H1 (cell line): ENCODE results near the gene PDCD5.

ENCODE experiments used
- CHD2 ChIP-seq: IDR thresholded peaks from 2 replicates; pipeline ENCODE4 v1.6.1; 2012; ENCODE audit warnings: low read length, improper control_type of control experiment
- CTCF ChIP-seq, 3 experiments: IDR thresholded peaks; 1 replicate in 2 of 3; 2 replicates in 1 of 3; pipeline versions ENCODE4 v1.5.1 to v1.6.1; 2011; ENCODE audit warnings: low read length in 3 of 3, mild to moderate bottlenecking in 3 of 3, inconsistent platforms in 2 of 3, low read depth in 1 of 3, moderate library complexity in 1 of 3; ENCODE audit not compliant: insufficient read depth in 1 of 3; ENCODE audit errors: control extremely low read depth in 1 of 3
- GABPA ChIP-seq: IDR thresholded peaks from 2 replicates; pipeline ENCODE4 v1.6.1; 2011; ENCODE audit warnings: mild to moderate bottlenecking, low read length, moderate library complexity, borderline replicate concordance; ENCODE audit not compliant: insufficient read depth

GRCh38 chr19:32611161-32611560, 30.2 kb downstream of the PDCD5 start:
- TF ChIP-seq GABPA (no peak), CHD2 (no peak), CTCF (IDR thresholded peaks at IDR 0.05; ENCODE audit: control extremely low read depth in 1 of 3, insufficient read depth in 1 of 3, low read depth in 1 of 3, low read length in 3 of 3) (no peak)
